ENCODE results near the gene DUSP11. TPM values are rescaled to one million over a fixed set of nuclear protein-coding genes. Genes with fewer than 3 reads are reported as not detected.
"Not testable (repeated sequence)": the region's sequence is repeated elsewhere in the genome, so short reads cannot be mapped to it uniquely, and the experiment has no call there.

Gene DUSP11
- total RNA-seq, 2 experiments from 2014 or later: 28.7 to 29.4 TPM

GRCh38 chr2:73821227-73821626 lies 41.3 kb upstream of the DUSP11 start:
- Mint-ChIP-seq H3K4me3 (no peak overlapping the region), H3K9me3 (no peaks in the 10 kb centered on the region), H3K4me1 (peaks cover 15% of the 10 kb centered on the region), H3K27me3 (no peaks in the 10 kb centered on the region), H3K36me3 (ENCODE audit: low read depth) (no peaks in the 10 kb centered on the region), H3K27ac (no peak overlapping the region)
- POLR2A ChIA-PET: no interaction called here
- CTCF ChIA-PET: interaction anchor here (0.5 to 1.4 kb wide), 4 partner anchors 10 to 326 kb away, joined by 3 to 4 read pairs (median 3); no protein-coding TSS in a partner anchor
- no peak for DNase-seq

- no peak overlapping the region for H3K27ac Mint-ChIP-seq
- no peak for DNase-seq
- H3K4me3 Mint-ChIP-seq: no peak overlapping the region
- H3K36me3 Mint-ChIP-seq (ENCODE audit: low read depth): no peaks in the 10 kb centered on the region
- H3K27me3 Mint-ChIP-seq: no peaks in the 10 kb centered on the region
- POLR2A ChIA-PET: no interaction called here
- H3K9me3 Mint-ChIP-seq: no peaks in the 10 kb centered on the region
- H3K4me1 Mint-ChIP-seq: peaks cover 13% of the 10 kb centered on the region
- CTCF ChIA-PET: no interaction called here
Measured at GRCh38 chr2:73818296-73818695, 38.4 kb upstream of the DUSP11 start.

DNA sequence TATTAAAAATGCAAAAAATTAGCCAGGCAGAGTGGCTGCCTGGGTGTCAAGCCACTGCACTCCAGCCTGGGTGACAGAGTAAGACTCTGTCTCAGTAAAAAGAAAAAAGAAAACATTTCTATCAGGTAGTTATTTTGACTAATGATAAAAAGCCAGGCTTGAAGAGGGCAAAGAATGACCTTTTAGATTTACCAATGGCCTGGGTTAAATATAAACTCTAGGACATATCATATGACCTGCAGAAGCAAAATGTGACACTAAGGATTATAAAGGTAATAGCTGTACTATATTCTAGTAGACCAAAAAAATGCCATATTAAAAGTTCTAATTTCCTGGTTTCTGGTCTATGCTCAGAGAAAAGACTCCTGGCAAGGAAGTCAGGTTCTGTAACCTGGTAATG lies 32.7 kb upstream of the DUSP11 start:
- H3K27ac Mint-ChIP-seq: no peak overlapping the region
- peaks cover 7% of the 10 kb centered on the region for H3K27me3 Mint-ChIP-seq
- peaks cover 2% of the 10 kb centered on the region for H3K4me1 Mint-ChIP-seq
- H3K36me3 Mint-ChIP-seq (ENCODE audit: low read depth): no peaks in the 10 kb centered on the region
- H3K9me3 Mint-ChIP-seq: no peaks in the 10 kb centered on the region
- DNase-seq: no peak
- no peak overlapping the region for H3K4me3 Mint-ChIP-seq
- ChIA-PET CTCF (interaction anchor here (2.3 kb wide), 1 partner anchor 11 kb away, joined by 9 read pairs; no protein-coding TSS in a partner anchor), POLR2A (no interaction called here)

GRCh38 chr2:73811878-73812277 lies 32.0 kb upstream of the DUSP11 start:
- Mint-ChIP-seq H3K4me1 (peaks cover 2% of the 10 kb centered on the region), H3K36me3 (ENCODE audit: low read depth) (no peaks in the 10 kb centered on the region), H3K4me3 (no peak overlapping the region), H3K9me3 (no peaks in the 10 kb centered on the region), H3K27me3 (peaks cover 7% of the 10 kb centered on the region), H3K27ac (no peak overlapping the region)
- ChIA-PET CTCF (interaction anchor here (2.3 kb wide), 1 partner anchor 12 kb away, joined by 9 read pairs; no protein-coding TSS in a partner anchor), POLR2A (no interaction called here)
- no peak for DNase-seq

DNA sequence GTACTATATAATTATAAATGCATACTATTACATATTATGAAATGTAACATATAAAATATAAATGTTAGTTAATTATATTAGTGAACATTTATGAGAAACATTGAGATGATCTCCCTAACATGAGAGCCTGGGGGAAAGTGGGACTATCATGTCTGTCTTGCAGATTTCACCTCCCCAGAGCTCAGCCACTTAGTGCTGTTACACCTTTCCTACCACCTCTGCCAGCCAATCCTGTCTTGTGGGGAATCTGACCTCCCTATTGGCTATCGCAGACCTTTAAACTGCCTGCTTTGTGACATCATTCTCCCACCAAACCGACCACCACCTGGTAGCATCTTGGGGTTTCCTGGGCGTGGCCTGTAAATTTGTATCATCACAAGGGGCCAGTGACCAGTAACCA lies 4.0 kb upstream of the DUSP11 start, which contains the start of gene C2orf78:
Gene C2orf78 (plus strand): TSS at position 301 of the 400 bp plus-strand sequence. CDS start 127 bp downstream, outside the sequence.
- CTCF ChIA-PET; H3K4me3 Mint-ChIP-seq; DNase-seq; H3K27ac Mint-ChIP-seq; H3K36me3 Mint-ChIP-seq (ENCODE audit: low read depth); H3K27me3 Mint-ChIP-seq; H3K9me3 Mint-ChIP-seq; POLR2A ChIA-PET; H3K4me1 Mint-ChIP-seq: not testable (repeated sequence)

GRCh38 chr2:73783402-73783801 lies 3.5 kb upstream of the DUSP11 start:
- H3K4me3 Mint-ChIP-seq; H3K27me3 Mint-ChIP-seq; CTCF ChIA-PET; H3K36me3 Mint-ChIP-seq (ENCODE audit: low read depth); H3K27ac Mint-ChIP-seq; DNase-seq; POLR2A ChIA-PET; H3K9me3 Mint-ChIP-seq: not testable (repeated sequence)
- H3K4me1 Mint-ChIP-seq: peaks cover 13% of the 10 kb centered on the region

DNA sequence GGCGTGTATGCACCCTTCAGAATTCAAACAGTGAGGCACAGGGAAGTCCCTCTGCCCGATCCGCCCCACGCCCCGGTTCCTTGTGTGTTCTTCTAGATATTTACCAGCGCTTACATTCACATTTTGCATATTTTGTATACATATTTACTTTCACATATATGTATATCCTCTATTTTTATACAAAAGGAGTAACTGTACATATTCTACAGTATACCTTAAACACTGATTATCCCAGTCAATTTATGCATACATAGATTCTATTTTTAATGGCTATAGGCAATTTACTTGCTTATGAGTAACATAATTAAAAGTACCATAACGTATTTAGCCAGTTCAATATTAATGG lies 307 bp upstream of the DUSP11 start:
- H3K27ac Mint-ChIP-seq: peak overlapping the region; percentile 98
- H3K9me3 Mint-ChIP-seq: no peaks in the 10 kb centered on the region
- POLR2A ChIA-PET: interaction anchor here (0.5 kb wide), 1 partner anchor 31 kb away, joined by 3 read pairs; no protein-coding TSS in a partner anchor
- CTCF ChIA-PET: interaction anchor here (0.7 to 1.2 kb wide), 4 partner anchors 43 to 559 kb away, joined by 3 read pairs; partner anchors contain the start of gene TPRKB
- peaks cover 6% of the 10 kb centered on the region for H3K27me3 Mint-ChIP-seq
- H3K4me1 Mint-ChIP-seq: peaks cover 28% of the 10 kb centered on the region
- peaks cover 22% of the 10 kb centered on the region for H3K36me3 Mint-ChIP-seq (ENCODE audit: low read depth)
- DNase-seq: no peak
- H3K4me3 Mint-ChIP-seq: peak overlapping the region; percentile 97

GRCh38 chr2:73778867-73779466 lies 936 bp downstream of the DUSP11 start:
- Mint-ChIP-seq H3K4me3 (peak overlapping the region; percentile 97), H3K27ac (peak overlapping the region; percentile 98), H3K36me3 (ENCODE audit: low read depth) (peaks cover 33% of the 10 kb centered on the region), H3K4me1 (peaks cover 38% of the 10 kb centered on the region)
- H3K9me3 Mint-ChIP-seq, H3K27me3 Mint-ChIP-seq, DNase-seq, POLR2A ChIA-PET: not testable (repeated sequence)
- CTCF ChIA-PET: interaction anchor here (0.7 to 1.1 kb wide), 5 partner anchors 15 to 299 kb away, joined by 3 to 4 read pairs (median 3); partner anchors contain the start of gene TPRKB

DNA sequence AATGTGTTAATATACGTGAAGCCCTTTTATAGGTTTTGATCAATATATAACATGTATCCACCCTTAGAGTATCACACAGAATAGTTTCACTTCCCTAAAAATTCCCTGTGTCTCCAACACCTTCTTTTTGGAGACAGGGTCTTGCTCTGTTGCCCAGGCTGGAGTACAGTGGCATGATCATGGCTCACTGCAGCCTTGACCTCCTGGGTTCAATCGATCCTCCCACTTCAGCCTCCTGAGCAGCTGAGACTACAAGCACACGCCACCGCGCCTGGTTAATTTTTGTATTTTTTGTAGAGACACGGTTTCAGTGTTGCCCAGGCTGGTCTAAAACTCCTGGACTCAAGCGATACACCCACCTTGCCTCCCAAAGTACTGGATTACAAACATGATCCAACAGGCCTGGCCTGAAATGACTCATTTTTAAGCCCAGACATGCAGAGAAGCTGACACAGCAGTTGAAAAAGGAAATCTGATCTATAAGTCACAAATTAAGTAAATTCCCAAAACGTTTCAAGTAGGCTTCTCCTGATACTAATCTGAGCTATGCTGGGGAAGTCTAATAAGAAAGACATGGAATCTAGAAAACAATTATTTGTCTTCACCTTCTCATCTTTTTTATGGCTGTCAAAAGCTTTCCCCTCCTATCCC lies 2.9 kb downstream of the DUSP11 start:
- H3K27ac Mint-ChIP-seq: no peak overlapping the region
- H3K27me3 Mint-ChIP-seq: no peaks in the 10 kb centered on the region
- no peak for DNase-seq
- ChIA-PET CTCF (no interaction called here), POLR2A (no interaction called here)
- H3K9me3 Mint-ChIP-seq: no peaks in the 10 kb centered on the region
- peaks cover 38% of the 10 kb centered on the region for H3K4me1 Mint-ChIP-seq
- no peak overlapping the region for H3K4me3 Mint-ChIP-seq
- peaks cover 45% of the 10 kb centered on the region for H3K36me3 Mint-ChIP-seq (ENCODE audit: low read depth)

- H3K4me1 Mint-ChIP-seq: peaks cover 38% of the 10 kb centered on the region
- no peak overlapping the region for H3K27ac Mint-ChIP-seq
- POLR2A ChIA-PET: no interaction called here
- DNase-seq: no peak
- no peak overlapping the region for H3K4me3 Mint-ChIP-seq
- H3K27me3 Mint-ChIP-seq: no peaks in the 10 kb centered on the region
- no peaks in the 10 kb centered on the region for H3K9me3 Mint-ChIP-seq
- CTCF ChIA-PET: interaction anchor here (0.6 kb wide), 1 partner anchor 829 kb away, joined by 3 read pairs; no protein-coding TSS in a partner anchor
- peaks cover 47% of the 10 kb centered on the region for H3K36me3 Mint-ChIP-seq (ENCODE audit: low read depth)
Measured at GRCh38 chr2:73776381-73776780, 3.5 kb downstream of the DUSP11 start.

- CTCF ChIA-PET: no interaction called here
- Mint-ChIP-seq H3K27ac (no peak overlapping the region), H3K4me3 (no peak overlapping the region), H3K27me3 (no peaks in the 10 kb centered on the region), H3K4me1 (peaks cover 25% of the 10 kb centered on the region), H3K9me3 (no peaks in the 10 kb centered on the region), H3K36me3 (ENCODE audit: low read depth) (peaks cover 61% of the 10 kb centered on the region)
- no peak for DNase-seq
- POLR2A ChIA-PET: no interaction called here
Measured at GRCh38 chr2:73772819-73773218, 7.1 kb downstream of the DUSP11 start.

- POLR2A ChIA-PET: no interaction called here
- Mint-ChIP-seq H3K4me1 (peaks cover 18% of the 10 kb centered on the region), H3K27me3 (no peaks in the 10 kb centered on the region), H3K27ac (no peak overlapping the region), H3K36me3 (ENCODE audit: low read depth) (peaks cover 57% of the 10 kb centered on the region), H3K4me3 (no peak overlapping the region), H3K9me3 (no peaks in the 10 kb centered on the region)
- CTCF ChIA-PET: interaction anchor here (0.6 kb wide), 1 partner anchor 9 kb away, joined by 3 read pairs; no protein-coding TSS in a partner anchor
- DNase-seq: no peak
Measured at GRCh38 chr2:73770725-73771124, 9.2 kb downstream of the DUSP11 start.

DNA sequence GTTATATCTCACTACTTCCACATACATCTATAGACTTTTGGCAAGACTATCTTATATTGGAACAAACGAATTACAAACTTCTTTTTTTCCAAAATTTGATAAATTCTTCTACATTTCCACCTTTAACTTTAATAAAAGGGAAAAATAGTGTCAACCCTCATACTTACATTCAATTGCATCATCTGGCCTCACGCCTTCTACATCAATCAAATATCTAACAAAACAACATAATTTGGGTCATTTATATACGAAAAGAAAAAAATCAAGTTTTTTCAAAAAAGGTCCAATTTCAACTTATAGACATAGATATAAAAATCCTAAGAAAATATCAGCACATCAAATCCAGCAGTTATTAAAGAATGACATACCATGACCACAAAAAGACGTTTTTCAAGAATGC lies 12.9 kb downstream of the DUSP11 start:
- H3K9me3 Mint-ChIP-seq: no peaks in the 10 kb centered on the region
- CTCF ChIA-PET: no interaction called here
- peaks cover 51% of the 10 kb centered on the region for H3K36me3 Mint-ChIP-seq (ENCODE audit: low read depth)
- peaks cover 9% of the 10 kb centered on the region for H3K4me1 Mint-ChIP-seq
- no peak overlapping the region for H3K4me3 Mint-ChIP-seq
- no peak overlapping the region for H3K27ac Mint-ChIP-seq
- no peaks in the 10 kb centered on the region for H3K27me3 Mint-ChIP-seq
- DNase-seq: no peak
- POLR2A ChIA-PET: no interaction called here

Data from activated CD4-positive, alpha-beta T cell treated with anti-CD3 and anti-CD28 coated beads, Interleukin-2, amount 10 ng/mL, durations not matched to agents 7 days and 5 days (primary cell).